Astrocyte (in vitro differentiated cells and primary cell): ENCODE data around the gene MYOZ1. TPM values are rescaled to one million over a fixed set of nuclear protein-coding genes. Genes with fewer than 3 reads are reported as not detected.

Experiments used
- DNase-seq: peaks from one replicate; pipeline ENCODE4 v3.0.0-alpha.2; 2010; ENCODE audit warnings: low read depth
- FAIRE-seq: peaks from 2 replicates; lab custom pipeline; 2011; peaks lifted over from hg19 to GRCh38; lab: Jason Lieb, UNC
- H2AFZ ChIP-seq: 2 replicates; pipeline ENCODE4 v1.6.0; 2012; ENCODE audit warnings: low read depth, low read length, inconsistent platforms
- H3K27ac ChIP-seq: 2 replicates; pipeline ENCODE4 v1.5.1; 2011; ENCODE audit warnings: low read depth, low read length, inconsistent platforms
- H3K27me3 ChIP-seq: 2 replicates; pipeline ENCODE4 v1.6.0; 2011; ENCODE audit warnings: low read length, inconsistent platforms; ENCODE audit not compliant: insufficient read depth
- H3K36me3 ChIP-seq: 2 replicates; pipeline ENCODE4 v1.5.1; 2011; ENCODE audit warnings: low read length, inconsistent platforms; ENCODE audit not compliant: insufficient read depth
- H3K4me1 ChIP-seq: 2 replicates; pipeline ENCODE4 v1.5.1; 2011; ENCODE audit warnings: low read length, inconsistent platforms; ENCODE audit not compliant: insufficient read depth
- H3K4me2 ChIP-seq: 2 replicates; pipeline ENCODE4 v1.6.0; 2012; ENCODE audit warnings: low read length, inconsistent platforms
- H3K4me3 ChIP-seq: 2 replicates; pipeline ENCODE4 v1.5.1; 2011; ENCODE audit warnings: low read depth, mild to moderate bottlenecking, low read length, inconsistent platforms; ENCODE audit not compliant: insufficient read depth
- H3K79me2 ChIP-seq: 2 replicates; pipeline ENCODE4 v1.6.0; 2012; ENCODE audit warnings: mild to moderate bottlenecking, low read length, inconsistent platforms; ENCODE audit not compliant: insufficient read depth
- H3K9ac ChIP-seq: 2 replicates; pipeline ENCODE4 v1.6.0; 2012; ENCODE audit warnings: mild to moderate bottlenecking, low read length, inconsistent platforms
- H3K9me3 ChIP-seq: 2 replicates; pipeline ENCODE4 v1.5.1; 2012; ENCODE audit warnings: low read depth, mild to moderate bottlenecking, low read length, inconsistent platforms; ENCODE audit not compliant: insufficient read depth
- H4K20me1 ChIP-seq: 2 replicates; pipeline ENCODE4 v1.6.0; 2012; ENCODE audit warnings: low read length, inconsistent platforms; ENCODE audit not compliant: insufficient read depth
- H3K27ac Mint-ChIP-seq: one replicate; pipeline ENCODE4 v1.8.0; 2021; ENCODE audit warnings: mild to moderate bottlenecking, mixed read lengths; ENCODE audit not compliant: unreplicated experiment
- H3K27me3 Mint-ChIP-seq: one replicate; pipeline ENCODE4 v1.8.0; 2021; ENCODE audit warnings: low read depth, mixed read lengths; ENCODE audit not compliant: unreplicated experiment
- H3K36me3 Mint-ChIP-seq: one replicate; pipeline ENCODE4 v1.8.0; 2021; ENCODE audit warnings: low read depth, mixed read lengths; ENCODE audit not compliant: unreplicated experiment
- H3K4me1 Mint-ChIP-seq: one replicate; pipeline ENCODE4 v1.8.0; 2021; ENCODE audit warnings: low read depth, mixed read lengths; ENCODE audit not compliant: unreplicated experiment
- H3K4me3 Mint-ChIP-seq: one replicate; pipeline ENCODE4 v1.8.0; 2021; ENCODE audit warnings: mild to moderate bottlenecking, moderate library complexity, mixed read lengths; ENCODE audit not compliant: unreplicated experiment
- H3K9me3 Mint-ChIP-seq: one replicate; pipeline ENCODE4 v1.8.0; 2021; ENCODE audit warnings: mild to moderate bottlenecking, mixed read lengths; ENCODE audit not compliant: unreplicated experiment
- EZH2 ChIP-seq: IDR thresholded peaks from 2 replicates; pipeline ENCODE4 v1.6.1; 2012; ENCODE audit warnings: mild to moderate bottlenecking, low read length, inconsistent platforms; ENCODE audit not compliant: insufficient read depth
- total RNA-seq: library from RNA; stranded (reverse); gene quantifications from 2 replicates; pipeline ENCODE4 v1.2.1, GENCODE V29; 2021
- TF ChIP-seq, protein P1 (sequence below): IDR thresholded peaks from 2 replicates; pipeline ENCODE4 v1.5.1; 2011; ENCODE audit warnings: low read depth, mild to moderate bottlenecking, inconsistent platforms, low read length, moderate library complexity; ENCODE audit not compliant: insufficient read depth

The MYOZ1 gene
- total RNA-seq, 1 donor from 2014 or later, result 2.2 TPM

GRCh38 chr10:73627300-73627699 is 14.0 kb downstream of the MYOZ1 start:
- H3K4me3 Mint-ChIP-seq, result peak overlapping the region; percentile 97
- no peak overlapping the region for H3K4me2 ChIP-seq

GRCh38 chr10:73625884-73626752 is 15.2 kb downstream of the MYOZ1 start:
- Mint-ChIP-seq H3K9me3 (peaks cover 4% of the 10 kb centered on the region), H3K4me1 (peaks cover 2% of the 10 kb centered on the region), H3K27ac (peak overlapping the region; percentile 99), H3K27me3 (no peaks in the 10 kb centered on the region), H3K4me3 (peak overlapping the region; percentile 97), H3K36me3 (peaks cover 2% of the 10 kb centered on the region)
- H3K9me3 ChIP-seq, result no peaks in the 10 kb centered on the region
- no peak for FAIRE-seq
- H3K4me3 ChIP-seq, result peak overlapping the region; percentile 81
- H3K36me3 ChIP-seq, result no peaks in the 10 kb centered on the region
- H3K9ac ChIP-seq, result peak overlapping the region; percentile 92
- TF ChIP-seq, protein P1, sequence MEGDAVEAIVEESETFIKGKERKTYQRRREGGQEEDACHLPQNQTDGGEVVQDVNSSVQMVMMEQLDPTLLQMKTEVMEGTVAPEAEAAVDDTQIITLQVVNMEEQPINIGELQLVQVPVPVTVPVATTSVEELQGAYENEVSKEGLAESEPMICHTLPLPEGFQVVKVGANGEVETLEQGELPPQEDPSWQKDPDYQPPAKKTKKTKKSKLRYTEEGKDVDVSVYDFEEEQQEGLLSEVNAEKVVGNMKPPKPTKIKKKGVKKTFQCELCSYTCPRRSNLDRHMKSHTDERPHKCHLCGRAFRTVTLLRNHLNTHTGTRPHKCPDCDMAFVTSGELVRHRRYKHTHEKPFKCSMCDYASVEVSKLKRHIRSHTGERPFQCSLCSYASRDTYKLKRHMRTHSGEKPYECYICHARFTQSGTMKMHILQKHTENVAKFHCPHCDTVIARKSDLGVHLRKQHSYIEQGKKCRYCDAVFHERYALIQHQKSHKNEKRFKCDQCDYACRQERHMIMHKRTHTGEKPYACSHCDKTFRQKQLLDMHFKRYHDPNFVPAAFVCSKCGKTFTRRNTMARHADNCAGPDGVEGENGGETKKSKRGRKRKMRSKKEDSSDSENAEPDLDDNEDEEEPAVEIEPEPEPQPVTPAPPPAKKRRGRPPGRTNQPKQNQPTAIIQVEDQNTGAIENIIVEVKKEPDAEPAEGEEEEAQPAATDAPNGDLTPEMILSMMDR, result no peak
- no peak for TF ChIP-seq EZH2
- H3K79me2 ChIP-seq, result peaks cover 11% of the 10 kb centered on the region
- peak overlapping the region; percentile 86 for H3K27ac ChIP-seq
- peak overlapping the region; percentile 97 for H3K4me2 ChIP-seq
- H4K20me1 ChIP-seq, result no peaks in the 10 kb centered on the region
- peak overlapping the region; percentile 89 for H2AFZ ChIP-seq
- no peaks in the 10 kb centered on the region for H3K27me3 ChIP-seq
- DNase-seq, result peak; percentile 93
- H3K4me1 ChIP-seq, result peaks cover 9% of the 10 kb centered on the region

More at GRCh38 chr10:73627300-73627699, 14.0 kb downstream of the MYOZ1 start:
- H3K4me3 ChIP-seq, result no peak overlapping the region
- no peak for FAIRE-seq
- no peaks in the 10 kb centered on the region for H3K27me3 Mint-ChIP-seq
- H3K36me3 Mint-ChIP-seq, result peaks cover 2% of the 10 kb centered on the region
- peaks cover 2% of the 10 kb centered on the region for H3K4me1 Mint-ChIP-seq
- no peaks in the 10 kb centered on the region for H3K27me3 ChIP-seq
- no peak overlapping the region for H3K9ac ChIP-seq
- no peak overlapping the region for H2AFZ ChIP-seq
- H3K9me3 Mint-ChIP-seq, result peaks cover 4% of the 10 kb centered on the region
- H3K9me3 ChIP-seq, result no peaks in the 10 kb centered on the region
- no peak for TF ChIP-seq EZH2
- TF ChIP-seq, protein P1, result no peak
- H3K27ac Mint-ChIP-seq, result no peak overlapping the region
- peaks cover 11% of the 10 kb centered on the region for H3K79me2 ChIP-seq
- no peaks in the 10 kb centered on the region for H4K20me1 ChIP-seq
- no peak for DNase-seq
- H3K27ac ChIP-seq, result no peak overlapping the region
- H3K36me3 ChIP-seq, result no peaks in the 10 kb centered on the region
- peaks cover 9% of the 10 kb centered on the region for H3K4me1 ChIP-seq
